Activated naive CD8-positive, alpha-beta T cell (primary cell): ENCODE results near the gene NCAN.

Experiments used
- H3K27ac Mint-ChIP-seq: one replicate; pipeline ENCODE4 v1.8.0; 2021; ENCODE audit warnings: mixed read lengths
- H3K27me3 Mint-ChIP-seq: one replicate; pipeline ENCODE4 v1.8.0; 2021; ENCODE audit warnings: mixed read lengths
- H3K36me3 Mint-ChIP-seq: one replicate; pipeline ENCODE4 v1.8.0; 2021; ENCODE audit warnings: mixed read lengths
- H3K4me1 Mint-ChIP-seq: one replicate; pipeline ENCODE4 v1.8.0; 2021; ENCODE audit warnings: low read depth, mixed read lengths
- H3K4me3 Mint-ChIP-seq: one replicate; pipeline ENCODE4 v1.8.0; 2021; ENCODE audit warnings: mild to moderate bottlenecking, mixed read lengths
- H3K9me3 Mint-ChIP-seq: one replicate; pipeline ENCODE4 v1.8.0; 2021; ENCODE audit warnings: low read depth, mixed read lengths

Gene NCAN

GRCh38 chr19:19300613-19301012 is 88.9 kb downstream of the NCAN start:
- Mint-ChIP-seq H3K9me3 (no peaks in the 10 kb centered on the region), H3K4me1 (no peaks in the 10 kb centered on the region), H3K27me3 (no peaks in the 10 kb centered on the region), H3K4me3 (no peak overlapping the region), H3K36me3 (peaks cover 2% of the 10 kb centered on the region), H3K27ac (no peak overlapping the region)
